OCI-LY3 (cell line): Measurements from ENCODE around the gene ADARB1.

ENCODE experiments used
- EZH2phosphoT487 ChIP-seq: fragments of 200-600 bp; shearing (Covaris generic); IDR thresholded peaks from 2 replicates; pipeline ENCODE4 v1.6.1; 2018; ENCODE audit warnings: antibody characterized with exemption, mixed run types, low read depth
- TF ChIP-seq, protein P1 (sequence below): fragments of 200-600, 300-600 bp; sonication (generic); IDR thresholded peaks from 2 replicates; pipeline ENCODE4 v1.5.1; 2014; ENCODE audit warnings: antibody characterized with exemption, low read length, low read depth

DNA sequence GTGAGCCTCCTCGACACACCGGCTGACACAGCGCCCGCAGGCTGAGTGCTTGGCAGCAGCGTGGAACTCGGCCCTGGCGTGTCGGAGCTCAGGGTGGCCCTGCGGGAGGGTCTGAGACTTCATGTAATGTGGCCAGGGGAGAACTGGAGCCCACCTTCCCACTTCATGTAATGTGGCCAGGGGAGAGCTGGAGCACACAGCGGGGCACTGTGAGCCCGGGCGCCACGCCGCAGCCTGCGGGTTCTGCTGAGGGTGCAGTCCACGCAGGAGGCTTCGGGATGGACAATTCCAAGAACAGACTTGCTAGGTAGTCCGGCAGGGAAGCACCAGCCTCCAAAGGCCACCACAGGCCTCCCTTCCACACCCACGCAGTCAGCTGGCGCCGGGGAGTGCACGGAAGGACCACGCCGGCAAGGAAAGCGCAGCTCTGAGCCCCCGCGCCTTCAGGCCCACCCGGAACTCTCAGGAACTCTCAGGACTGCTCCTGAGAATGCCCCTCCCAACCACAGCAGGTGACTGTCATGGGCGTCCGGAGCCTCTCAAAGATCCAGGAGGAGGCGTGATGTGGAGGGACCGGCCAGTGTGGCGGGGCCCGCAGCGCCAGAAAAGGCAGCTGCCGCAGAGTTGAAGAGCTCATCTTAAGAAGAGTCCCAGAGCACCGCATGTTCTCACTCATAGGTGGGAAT is 19.3 kb upstream of the ADARB1 start:
- TF ChIP-seq, protein P1, sequence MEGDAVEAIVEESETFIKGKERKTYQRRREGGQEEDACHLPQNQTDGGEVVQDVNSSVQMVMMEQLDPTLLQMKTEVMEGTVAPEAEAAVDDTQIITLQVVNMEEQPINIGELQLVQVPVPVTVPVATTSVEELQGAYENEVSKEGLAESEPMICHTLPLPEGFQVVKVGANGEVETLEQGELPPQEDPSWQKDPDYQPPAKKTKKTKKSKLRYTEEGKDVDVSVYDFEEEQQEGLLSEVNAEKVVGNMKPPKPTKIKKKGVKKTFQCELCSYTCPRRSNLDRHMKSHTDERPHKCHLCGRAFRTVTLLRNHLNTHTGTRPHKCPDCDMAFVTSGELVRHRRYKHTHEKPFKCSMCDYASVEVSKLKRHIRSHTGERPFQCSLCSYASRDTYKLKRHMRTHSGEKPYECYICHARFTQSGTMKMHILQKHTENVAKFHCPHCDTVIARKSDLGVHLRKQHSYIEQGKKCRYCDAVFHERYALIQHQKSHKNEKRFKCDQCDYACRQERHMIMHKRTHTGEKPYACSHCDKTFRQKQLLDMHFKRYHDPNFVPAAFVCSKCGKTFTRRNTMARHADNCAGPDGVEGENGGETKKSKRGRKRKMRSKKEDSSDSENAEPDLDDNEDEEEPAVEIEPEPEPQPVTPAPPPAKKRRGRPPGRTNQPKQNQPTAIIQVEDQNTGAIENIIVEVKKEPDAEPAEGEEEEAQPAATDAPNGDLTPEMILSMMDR, result no peak
- no peak for TF ChIP-seq EZH2phosphoT487
